Parathyroid adenoma (tissue), 2 donors: ENCODE data around the gene SLC35F3.

Experiments
- H2AFZ ChIP-seq: fragments of 300-600 bp; sonication (generic); one replicate; pipeline ENCODE4 v1.7.0; 2017; ENCODE audit warnings: antibody characterized with exemption, mild to moderate bottlenecking
- H3K27ac ChIP-seq: fragments of 300-600 bp; sonication (generic); one replicate; pipeline ENCODE4 v1.7.0; 2017
- H3K27me3 ChIP-seq: fragments of 300-600 bp; sonication (generic); one replicate; pipeline ENCODE4 v1.7.0; 2017; ENCODE audit warnings: low read length; ENCODE audit not compliant: control insufficient read depth, insufficient read depth
- H3K36me3 ChIP-seq: fragments of 300-600 bp; sonication (generic); one replicate; pipeline ENCODE4 v1.7.0; 2017; ENCODE audit warnings: low read length; ENCODE audit not compliant: control insufficient read depth, insufficient read depth
- H3K4me1 ChIP-seq: fragments of 300-600 bp; sonication (generic); one replicate; pipeline ENCODE4 v1.7.0; 2017; ENCODE audit warnings: control low read depth
- H3K4me2 ChIP-seq: fragments of 300-600 bp; sonication (generic); one replicate; pipeline ENCODE4 v1.7.0; 2017; ENCODE audit warnings: low read length
- H3K4me3 ChIP-seq: fragments of 300-600 bp; sonication (generic); one replicate; pipeline ENCODE4 v1.7.0; 2017; ENCODE audit warnings: low read depth, low read length
- H3K79me2 ChIP-seq: fragments of 300-600 bp; sonication (generic); one replicate; pipeline ENCODE4 v1.7.0; 2017; ENCODE audit warnings: control low read depth
- H3K9ac ChIP-seq: fragments of 300-600 bp; sonication (generic); one replicate; pipeline ENCODE4 v1.7.0; 2017; ENCODE audit warnings: mild to moderate bottlenecking
- H3K9me3 ChIP-seq: fragments of 300-600 bp; sonication (generic); one replicate; pipeline ENCODE4 v1.7.0; 2017; ENCODE audit warnings: low read length; ENCODE audit not compliant: control insufficient read depth
- TF ChIP-seq, protein P1 (sequence below): fragments of 300-600 bp; sonication (generic); IDR thresholded peaks from one replicate; pipeline ENCODE4 v1.7.0; 2017; ENCODE audit warnings: antibody characterized with exemption, mild to moderate bottlenecking
- donor health status: primary hyperparathyroidism.

The SLC35F3 gene

DNA sequence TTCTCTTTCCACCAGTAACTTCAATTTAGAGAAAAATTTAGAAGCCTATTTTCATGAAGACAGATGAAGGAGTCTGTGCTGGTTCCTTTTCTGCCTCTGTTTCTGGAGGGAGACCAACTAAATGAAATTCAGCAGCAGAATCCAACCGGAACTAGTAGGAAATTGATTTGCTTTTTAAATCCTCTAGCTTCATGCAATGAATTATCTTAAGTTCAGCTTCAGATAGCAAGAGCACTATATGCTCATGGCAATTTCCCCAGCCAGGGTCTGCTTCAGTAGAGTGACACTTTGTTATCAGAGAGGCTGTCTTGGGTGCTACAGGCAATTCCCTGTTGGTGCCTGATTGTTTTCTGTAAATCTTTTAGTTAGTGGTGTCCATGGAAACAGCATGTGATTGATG, 189.7 kb downstream of the SLC35F3 start:
- TF ChIP-seq, protein P1, sequence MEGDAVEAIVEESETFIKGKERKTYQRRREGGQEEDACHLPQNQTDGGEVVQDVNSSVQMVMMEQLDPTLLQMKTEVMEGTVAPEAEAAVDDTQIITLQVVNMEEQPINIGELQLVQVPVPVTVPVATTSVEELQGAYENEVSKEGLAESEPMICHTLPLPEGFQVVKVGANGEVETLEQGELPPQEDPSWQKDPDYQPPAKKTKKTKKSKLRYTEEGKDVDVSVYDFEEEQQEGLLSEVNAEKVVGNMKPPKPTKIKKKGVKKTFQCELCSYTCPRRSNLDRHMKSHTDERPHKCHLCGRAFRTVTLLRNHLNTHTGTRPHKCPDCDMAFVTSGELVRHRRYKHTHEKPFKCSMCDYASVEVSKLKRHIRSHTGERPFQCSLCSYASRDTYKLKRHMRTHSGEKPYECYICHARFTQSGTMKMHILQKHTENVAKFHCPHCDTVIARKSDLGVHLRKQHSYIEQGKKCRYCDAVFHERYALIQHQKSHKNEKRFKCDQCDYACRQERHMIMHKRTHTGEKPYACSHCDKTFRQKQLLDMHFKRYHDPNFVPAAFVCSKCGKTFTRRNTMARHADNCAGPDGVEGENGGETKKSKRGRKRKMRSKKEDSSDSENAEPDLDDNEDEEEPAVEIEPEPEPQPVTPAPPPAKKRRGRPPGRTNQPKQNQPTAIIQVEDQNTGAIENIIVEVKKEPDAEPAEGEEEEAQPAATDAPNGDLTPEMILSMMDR = no peak
- no peak overlapping the region for H3K4me2 ChIP-seq
- H3K27ac ChIP-seq = no peak overlapping the region
- no peak overlapping the region for H2AFZ ChIP-seq
- no peaks in the 10 kb centered on the region for H3K36me3 ChIP-seq
- no peak overlapping the region for H3K9ac ChIP-seq
- H3K27me3 ChIP-seq = no peaks in the 10 kb centered on the region
- H3K79me2 ChIP-seq = no peaks in the 10 kb centered on the region
- H3K9me3 ChIP-seq = no peaks in the 10 kb centered on the region
- no peak overlapping the region for H3K4me3 ChIP-seq
- no peaks in the 10 kb centered on the region for H3K4me1 ChIP-seq

DNA sequence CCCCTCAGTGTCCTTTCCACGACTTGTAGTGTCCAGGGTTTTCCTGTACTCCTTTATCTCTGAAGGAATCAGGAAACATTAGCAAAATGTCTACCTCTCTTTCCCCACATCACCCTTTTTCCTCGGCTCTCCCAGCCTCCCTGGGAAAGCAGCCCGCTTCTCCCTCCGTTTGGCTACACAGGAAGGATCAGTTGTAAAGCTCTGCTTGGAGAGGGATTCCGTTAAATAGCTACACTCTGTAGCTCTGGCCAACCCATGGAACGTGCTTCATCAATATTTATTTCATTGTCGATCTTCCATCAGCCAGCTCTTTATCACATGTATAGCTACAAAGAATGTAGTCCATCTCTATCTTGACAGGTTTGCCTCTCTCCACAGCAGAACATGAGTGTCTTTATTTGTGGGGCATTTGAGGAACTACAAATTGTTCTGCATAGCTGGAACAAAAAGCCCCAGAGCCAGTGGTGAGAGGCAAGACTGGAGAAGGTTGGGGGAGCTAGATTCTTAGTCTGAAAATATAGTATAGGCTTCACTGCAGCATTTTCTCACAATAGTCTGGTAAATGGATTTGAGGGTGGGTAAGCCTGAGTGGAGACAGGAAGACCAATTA, 191.8 kb downstream of the SLC35F3 start:
- H3K9ac ChIP-seq = no peak overlapping the region
- H3K4me2 ChIP-seq = no peak overlapping the region
- H3K27ac ChIP-seq = no peak overlapping the region
- no peaks in the 10 kb centered on the region for H3K79me2 ChIP-seq
- H3K4me3 ChIP-seq = no peak overlapping the region
- TF ChIP-seq, protein P1 = no peak
- no peaks in the 10 kb centered on the region for H3K9me3 ChIP-seq
- no peaks in the 10 kb centered on the region for H3K4me1 ChIP-seq
- H3K27me3 ChIP-seq = no peaks in the 10 kb centered on the region
- no peak overlapping the region for H2AFZ ChIP-seq
- H3K36me3 ChIP-seq = no peaks in the 10 kb centered on the region

DNA sequence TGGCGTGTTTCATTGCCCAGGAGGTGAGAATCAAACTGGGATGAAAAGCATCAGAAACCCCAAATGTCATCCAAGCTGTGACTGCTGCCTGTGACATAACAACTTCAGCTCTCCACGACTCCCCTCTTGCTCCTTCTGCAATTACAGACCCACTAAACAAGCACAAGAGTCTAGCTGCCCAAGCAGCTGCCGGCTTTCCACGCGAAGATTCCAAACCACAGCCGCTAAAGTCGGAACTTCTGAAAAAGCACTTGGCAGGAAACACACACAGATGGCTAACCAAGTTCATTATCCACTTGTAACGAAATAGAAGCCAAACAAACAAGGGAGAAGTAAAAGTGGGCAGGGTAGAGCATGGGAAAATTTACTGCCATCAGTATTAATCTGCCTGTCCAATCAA, 198.1 kb downstream of the SLC35F3 start:
- H3K27me3 ChIP-seq = no peaks in the 10 kb centered on the region
- H3K9me3 ChIP-seq = no peaks in the 10 kb centered on the region
- H2AFZ ChIP-seq = no peak overlapping the region
- TF ChIP-seq, protein P1 = no peak
- H3K79me2 ChIP-seq = no peaks in the 10 kb centered on the region
- H3K36me3 ChIP-seq = no peaks in the 10 kb centered on the region
- no peak overlapping the region for H3K4me2 ChIP-seq
- no peak overlapping the region for H3K4me3 ChIP-seq
- no peak overlapping the region for H3K9ac ChIP-seq
- no peaks in the 10 kb centered on the region for H3K4me1 ChIP-seq
- H3K27ac ChIP-seq = no peak overlapping the region

DNA sequence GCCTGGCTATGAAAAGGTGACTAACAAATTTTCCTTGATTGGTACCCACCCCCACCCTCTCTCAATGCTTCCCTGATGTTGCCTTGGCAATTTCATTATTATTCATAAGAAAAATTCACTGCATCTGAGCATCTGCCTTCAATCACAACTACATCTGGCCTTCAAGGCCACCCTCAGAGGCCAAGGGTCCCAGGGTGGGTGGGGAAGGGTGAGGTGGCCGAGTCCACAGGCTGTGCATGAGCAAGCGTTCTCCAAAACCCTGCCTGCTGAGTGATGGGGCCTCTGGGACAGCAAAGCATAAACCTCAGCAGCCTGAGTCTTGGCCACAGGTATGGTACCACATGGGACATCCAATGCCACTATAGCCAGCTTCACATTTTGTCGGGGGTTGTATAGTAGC, 198.7 kb downstream of the SLC35F3 start:
- no peak overlapping the region for H2AFZ ChIP-seq
- TF ChIP-seq, protein P1 = no peak
- H3K27ac ChIP-seq = no peak overlapping the region
- no peaks in the 10 kb centered on the region for H3K4me1 ChIP-seq
- no peak overlapping the region for H3K9ac ChIP-seq
- no peaks in the 10 kb centered on the region for H3K9me3 ChIP-seq
- no peaks in the 10 kb centered on the region for H3K79me2 ChIP-seq
- no peaks in the 10 kb centered on the region for H3K36me3 ChIP-seq
- no peaks in the 10 kb centered on the region for H3K27me3 ChIP-seq
- H3K4me3 ChIP-seq = no peak overlapping the region
- H3K4me2 ChIP-seq = no peak overlapping the region

DNA sequence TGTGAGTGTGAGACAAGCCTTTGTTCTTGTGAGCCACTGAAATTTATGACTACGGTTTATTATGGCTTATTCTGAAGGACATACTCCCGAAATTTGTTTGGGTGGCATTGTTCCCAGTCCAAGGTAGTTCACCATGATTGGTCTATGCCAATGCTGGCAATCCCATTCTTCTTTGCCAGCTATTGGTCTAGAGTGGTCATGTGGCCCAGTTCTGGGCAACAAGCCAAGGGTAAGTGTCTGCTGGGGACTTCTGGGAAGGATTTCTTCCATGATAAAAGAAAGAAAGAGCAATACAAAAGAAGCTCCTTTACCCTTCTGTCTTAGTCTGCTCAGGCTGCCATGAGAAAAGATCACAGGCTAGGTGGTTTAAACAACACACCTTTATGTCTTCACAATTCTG, 201.6 kb downstream of the SLC35F3 start:
- Histone ChIP-seq H3K79me2 (no peaks in the 10 kb centered on the region), H2AFZ (no peak overlapping the region), H3K4me1 (no peaks in the 10 kb centered on the region), H3K9ac (no peak overlapping the region), H3K36me3 (no peaks in the 10 kb centered on the region), H3K27ac (no peak overlapping the region), H3K9me3 (no peaks in the 10 kb centered on the region), H3K4me2 (no peak overlapping the region), H3K27me3 (no peaks in the 10 kb centered on the region), H3K4me3 (no peak overlapping the region)
- TF ChIP-seq, protein P1 = no peak
